A673 (cell line): ENCODE measurements around the gene FOXB2.

ENCODE experiments used
- CTCF ChIP-seq: fragments of 300-800, 200-600 bp; sonication (generic); conservative IDR thresholded peaks from 2 replicates; pipeline ENCODE4 v1.5.1; 2017; ENCODE audit warnings: low read depth, mild to moderate bottlenecking, antibody characterized with exemption, low read length, moderate library complexity, mixed read lengths
- EZH2 ChIP-seq: fragments of 200-600 bp; sonication (generic); IDR thresholded peaks from 2 replicates; pipeline ENCODE4 v1.6.1; 2017; ENCODE audit warnings: borderline replicate concordance, low read depth, mild to moderate bottlenecking, mixed read lengths, antibody characterized with exemption, low read length; ENCODE audit not compliant: poor library complexity, severe bottlenecking

GRCh38 chr9:77018058-77018968 lies 1.1 kb upstream of the FOXB2 start:
- TF ChIP-seq CTCF = no peak
- TF ChIP-seq EZH2 = peak; percentile 72
